DMS114 treated with DMSO at 0.1 percent for 48 hours (cell line): Measurements from ENCODE around the gene FARSA.
"Not testable (repeated sequence)": the region's sequence is repeated elsewhere in the genome, so short reads cannot be mapped to it uniquely, and the experiment has no call there.

Experiments used
- DNase-seq: peaks from one replicate; lab custom pipeline; 2025; ENCODE audit not compliant: unreplicated experiment; lab: John Stamatoyannopoulos, UW

FARSA gene

DNA sequence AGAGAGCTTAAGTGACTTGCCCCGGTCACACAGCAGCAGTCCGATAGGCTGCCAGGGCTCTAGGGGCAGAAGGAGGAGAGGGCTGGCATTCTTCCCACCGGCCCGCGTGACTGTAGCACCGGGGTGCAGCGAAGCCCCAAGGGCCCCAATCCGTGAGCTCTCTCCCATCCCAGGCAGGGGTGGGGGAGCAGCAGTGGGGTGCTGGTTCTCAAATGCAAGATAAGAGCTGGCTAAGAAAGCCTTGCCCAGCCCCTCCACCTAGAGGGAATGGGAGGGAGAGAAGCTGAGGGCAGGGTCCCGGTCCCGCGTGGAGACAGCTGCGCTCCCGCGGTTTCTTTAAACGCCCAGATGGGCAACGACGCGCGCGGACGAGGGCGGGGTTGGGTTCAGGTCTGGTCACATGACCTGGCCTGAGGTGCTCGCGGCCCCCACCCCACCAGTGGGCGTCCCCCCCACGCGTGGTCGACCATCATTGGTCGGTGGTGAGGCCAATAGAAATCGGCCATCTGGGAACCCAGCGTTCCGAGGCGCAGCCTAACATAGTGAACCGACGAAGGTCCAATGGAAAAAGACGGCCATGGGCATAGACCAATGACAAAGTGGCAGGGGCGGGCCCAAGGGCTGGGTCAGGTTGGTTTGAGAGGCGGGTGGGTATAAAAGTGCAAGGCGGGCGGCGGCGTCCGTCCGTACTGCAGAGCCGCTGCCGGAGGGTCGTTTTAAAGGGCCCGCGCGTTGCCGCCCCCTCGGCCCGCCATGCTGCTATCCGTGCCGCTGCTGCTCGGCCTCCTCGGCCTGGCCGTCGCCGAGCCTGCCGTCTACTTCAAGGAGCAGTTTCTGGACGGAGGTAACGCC lies 4.6 kb upstream of the FARSA start, which contains the start of gene CALR:
TSS of gene CALR (plus strand) at position 683 of the 852 bp plus-strand sequence. CDS start at position 754, 71 bp downstream.
- peak; percentile 93 for DNase-seq

DNA sequence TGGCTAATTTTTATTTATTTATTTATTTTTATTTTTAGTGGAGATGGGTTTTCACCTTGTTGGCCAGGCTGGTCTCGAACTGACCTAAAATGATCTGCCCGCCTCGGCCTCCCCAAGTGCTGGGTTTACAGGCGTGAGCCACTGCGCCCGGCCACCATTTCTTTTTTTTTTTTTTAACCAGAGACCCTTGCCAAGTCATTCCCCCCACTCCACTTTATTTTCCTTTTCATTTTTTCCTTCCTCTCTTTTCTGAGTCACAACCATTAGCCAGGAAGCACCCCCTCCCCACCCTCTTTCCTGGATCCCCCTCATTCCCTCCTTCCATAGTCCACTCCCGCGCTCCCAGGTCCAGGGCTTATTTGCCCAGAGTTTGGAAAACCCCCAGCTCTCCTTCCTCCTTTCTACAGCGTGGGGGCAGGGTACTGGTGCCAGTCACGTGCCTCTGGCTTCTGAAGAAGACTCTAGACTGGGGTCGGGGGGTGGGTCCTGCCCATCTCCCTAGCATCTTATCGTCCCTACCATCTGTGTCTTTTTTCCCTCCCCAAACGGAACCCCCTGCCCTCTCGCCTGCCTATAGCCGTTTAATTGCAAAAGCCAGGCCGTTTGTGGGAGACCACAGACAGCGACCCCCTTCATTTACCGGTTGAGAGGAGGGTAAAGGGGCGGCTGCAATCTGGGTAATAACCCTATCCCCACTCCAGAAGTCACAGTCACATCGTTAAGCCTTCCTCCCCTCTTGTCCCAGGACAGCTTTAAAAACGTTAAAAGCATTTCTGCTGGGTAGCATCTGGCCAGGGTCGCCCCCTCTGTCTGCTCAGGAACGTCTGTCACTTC lies 3.8 kb upstream of the FARSA start:
- DNase-seq = no peak

DNA sequence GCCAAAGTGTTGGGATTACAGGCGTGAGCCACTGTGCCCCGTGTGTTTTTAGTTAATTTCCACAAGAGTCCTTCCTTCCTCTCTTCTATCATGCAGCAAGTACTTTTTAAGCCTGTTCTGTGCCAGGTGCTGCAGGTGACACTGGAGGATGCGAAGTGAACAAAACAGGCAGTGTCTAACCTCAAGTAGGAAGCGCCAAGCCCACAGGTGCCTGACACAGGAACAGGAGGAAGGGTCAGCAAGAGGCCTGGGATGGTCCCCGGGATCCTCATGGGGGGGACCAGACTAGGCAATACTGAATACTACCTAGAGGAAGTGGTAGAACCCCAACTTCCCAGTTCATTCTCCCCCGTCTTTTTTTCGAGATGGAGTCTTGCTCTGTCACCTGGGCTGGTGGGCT lies 3.1 kb upstream of the FARSA start:
- no peak for DNase-seq

DNA sequence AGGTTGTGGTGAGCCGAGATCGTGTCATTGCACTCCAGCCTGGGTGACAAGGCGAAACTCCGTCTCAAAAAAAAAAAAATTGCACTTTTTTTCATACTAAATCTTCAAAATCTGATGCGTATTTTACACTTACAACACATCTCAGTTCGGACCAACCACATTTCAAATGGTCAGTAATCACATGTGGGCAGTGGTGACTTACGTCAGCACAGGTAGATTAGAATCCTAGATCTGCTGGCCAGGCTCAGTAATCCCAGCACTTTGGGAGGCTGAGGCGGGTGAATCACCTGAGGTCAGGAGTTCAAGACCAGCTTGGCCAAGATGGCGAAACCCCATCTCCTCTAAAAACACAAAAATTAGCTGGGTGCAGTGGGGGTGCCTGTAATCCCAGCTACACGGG lies 1.6 kb upstream of the FARSA start:
- no peak for DNase-seq

DNA sequence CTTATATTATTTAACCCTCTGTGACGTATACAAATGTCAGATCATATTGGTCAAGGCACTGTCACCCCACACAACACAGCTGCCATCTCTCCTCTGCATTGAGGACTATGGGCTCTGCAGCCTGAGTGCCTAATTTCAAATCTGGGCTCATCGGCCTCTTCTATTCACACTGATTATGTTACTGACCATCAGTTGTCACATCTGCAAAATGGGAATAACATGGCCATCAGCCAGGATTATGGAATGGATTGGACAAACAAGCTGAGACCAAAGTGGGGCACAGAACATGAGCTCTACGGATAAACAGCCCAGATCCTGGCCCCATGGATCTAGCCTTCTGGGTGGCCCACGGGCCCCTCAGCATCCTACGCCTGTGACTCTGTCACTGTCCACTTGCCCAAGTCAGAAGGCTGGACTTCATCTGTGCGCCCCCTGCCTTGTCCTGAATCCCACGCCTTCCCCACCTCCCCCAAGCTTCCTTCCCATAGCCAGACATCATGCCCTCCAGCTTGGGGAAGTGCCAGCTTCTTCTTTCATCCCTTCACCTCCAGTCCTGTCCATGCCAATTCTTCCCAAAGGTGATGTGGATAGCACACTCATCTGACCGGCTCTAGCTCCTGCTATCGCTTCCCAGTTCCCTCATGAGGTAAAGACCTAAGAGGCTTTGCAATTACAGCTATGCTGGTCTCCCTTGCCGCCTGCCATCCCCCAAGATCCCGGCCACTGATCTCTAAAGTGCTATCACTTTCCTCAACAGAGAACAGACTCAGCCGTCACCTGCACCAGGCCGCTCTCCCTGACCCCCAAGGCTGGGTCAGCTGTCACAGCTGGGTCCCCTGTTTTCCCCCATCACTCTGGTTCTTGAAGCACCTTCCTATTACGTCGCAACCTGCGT lies 872 bp downstream of the FARSA start:
- DNase-seq = no peak

DNA sequence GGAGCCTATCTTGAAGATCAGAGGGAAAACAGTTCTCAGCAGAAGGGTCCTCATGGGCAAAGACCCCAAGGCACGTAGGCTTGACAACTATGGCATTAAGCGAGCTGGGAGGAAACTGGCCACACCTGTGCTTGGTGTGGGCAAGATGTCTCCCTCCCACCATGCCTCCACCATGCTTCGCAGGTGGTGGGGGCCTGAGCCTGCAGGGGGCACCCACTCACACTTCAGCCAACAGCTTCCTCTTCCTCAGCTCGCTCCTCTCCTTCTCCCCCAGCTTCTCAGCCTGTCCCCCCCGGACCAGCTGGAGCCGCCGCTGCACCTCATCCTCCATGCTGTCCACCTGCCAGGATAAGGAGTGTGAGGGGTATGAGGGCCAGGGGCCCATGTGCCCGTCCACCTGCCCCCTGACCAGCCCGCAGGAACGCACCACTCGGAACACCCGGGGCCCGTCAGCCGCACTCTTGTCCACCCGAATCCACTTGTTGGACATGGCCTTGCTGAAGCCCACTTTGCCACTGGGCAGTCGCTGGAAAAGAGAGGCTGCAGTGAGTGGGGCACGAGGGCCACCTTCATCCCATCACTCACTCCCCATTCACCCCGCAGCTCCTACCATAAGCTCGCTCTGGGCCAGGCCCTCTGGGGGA lies 3.4 kb downstream of the FARSA start:
- no peak for DNase-seq

DNA sequence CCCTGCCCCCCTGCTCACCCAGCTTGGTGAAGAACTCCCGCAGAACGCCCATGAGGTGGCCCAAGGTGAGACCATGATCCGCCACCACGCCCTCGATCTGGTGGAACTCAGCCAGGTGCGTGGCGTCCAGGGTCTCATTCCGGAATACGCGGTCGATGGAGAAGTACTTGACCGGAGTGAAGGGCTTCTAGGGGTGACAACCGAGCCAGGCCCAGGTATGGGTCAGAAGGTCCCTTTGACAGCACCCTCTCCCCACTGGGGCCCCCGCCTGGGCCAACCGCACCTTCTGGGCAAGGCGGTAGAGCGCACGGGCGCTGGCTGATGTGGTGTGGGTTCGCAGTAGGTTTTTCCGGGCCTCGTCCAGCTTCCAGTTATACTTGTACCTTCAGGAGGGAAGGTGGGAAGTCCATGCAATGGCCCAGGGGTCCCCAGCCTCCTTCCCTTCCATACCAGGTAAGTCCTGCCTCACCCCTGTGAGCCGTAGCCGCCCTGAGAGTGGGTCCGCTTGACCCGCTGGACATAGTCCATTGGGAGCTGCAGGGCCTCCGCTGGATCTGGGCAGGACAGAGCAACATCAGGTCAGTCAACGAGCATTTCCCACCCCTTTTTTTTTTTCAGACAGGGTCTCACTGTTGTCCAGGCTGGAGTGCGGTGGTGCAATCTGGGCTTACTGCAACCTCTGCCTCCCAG lies 8.7 kb downstream of the FARSA start:
- no peak for DNase-seq

DNA sequence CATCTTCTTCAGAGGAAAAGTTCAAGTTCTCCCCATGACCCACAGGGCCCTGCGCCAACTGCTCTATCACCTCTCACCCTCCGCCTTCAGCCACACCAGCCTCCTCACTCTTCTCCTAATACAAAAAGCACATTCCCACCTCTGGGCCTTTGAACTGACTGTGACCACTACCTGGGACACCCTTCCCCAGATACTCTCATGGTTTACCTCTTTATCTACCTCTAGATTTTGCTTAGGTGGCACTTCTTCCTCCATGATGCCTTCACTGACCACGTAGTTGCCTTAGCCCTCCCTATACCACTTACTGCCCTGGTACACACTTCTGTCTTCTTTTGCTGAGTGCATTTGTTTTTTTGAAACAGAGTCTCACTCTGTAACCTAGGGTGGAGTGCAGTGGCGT lies 10.6 kb downstream of the FARSA start:
- no peak for DNase-seq

DNA sequence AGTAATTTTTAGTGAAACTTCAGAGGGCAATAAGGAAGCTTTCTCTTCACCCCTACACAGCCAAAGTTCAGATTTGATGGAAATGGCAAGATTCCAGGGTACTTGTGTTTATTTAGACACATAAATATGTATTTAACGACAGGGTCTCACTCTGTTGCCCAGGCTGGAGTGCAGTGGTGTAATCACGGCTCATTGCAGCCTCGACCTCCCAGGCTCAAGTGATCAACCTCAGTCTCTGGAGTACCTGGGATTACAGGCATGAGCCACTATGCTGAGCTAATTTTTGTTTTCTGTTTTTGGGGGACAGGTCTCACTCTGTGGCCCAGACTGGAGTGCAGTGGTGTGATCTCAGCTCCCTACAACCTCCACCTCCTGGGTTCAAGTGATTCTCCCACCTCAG lies 12.5 kb downstream of the FARSA start:
- DNase-seq = no peak

DNA sequence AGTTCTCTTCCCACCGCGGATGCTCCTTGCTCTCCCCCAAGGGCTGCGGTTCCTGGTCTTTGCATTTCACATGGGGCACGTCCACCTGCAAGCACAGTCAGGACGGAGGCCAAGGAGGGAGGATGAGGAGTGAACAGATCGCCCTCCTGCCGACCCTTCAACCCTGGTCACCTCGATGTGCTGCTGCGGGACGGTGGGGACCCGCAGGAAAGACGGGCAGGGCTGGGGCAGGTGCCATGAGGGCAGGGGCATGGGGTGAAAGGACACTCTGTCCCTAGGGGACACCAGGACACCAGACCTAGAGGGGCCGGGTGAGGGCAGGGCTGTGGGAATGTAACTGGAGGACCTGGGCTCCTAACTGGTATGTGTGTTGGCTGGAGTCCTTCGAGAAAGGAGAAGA lies 15.3 kb downstream of the FARSA start:
- DNase-seq = no peak

DNA sequence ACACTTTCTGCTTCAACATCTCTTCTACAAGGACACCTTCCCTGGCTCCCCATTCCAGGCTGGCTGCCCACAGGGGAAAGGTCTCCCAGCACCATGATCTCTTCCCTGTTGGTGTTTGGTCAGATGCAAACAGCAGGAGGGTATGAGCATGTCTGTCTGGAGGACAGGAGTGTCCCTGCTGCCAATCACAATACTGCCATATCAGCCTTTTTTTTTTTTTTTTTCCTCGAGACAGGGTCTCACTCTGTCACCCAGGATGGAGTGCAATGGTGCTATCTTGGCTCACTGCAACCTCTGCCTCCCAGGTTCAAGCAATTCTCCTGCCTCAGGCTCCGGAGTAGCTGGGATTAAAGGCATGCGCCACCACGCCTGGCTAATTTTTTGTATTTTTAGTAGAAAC lies 17.7 kb downstream of the FARSA start:
- DNase-seq = not testable (repeated sequence)

DNA sequence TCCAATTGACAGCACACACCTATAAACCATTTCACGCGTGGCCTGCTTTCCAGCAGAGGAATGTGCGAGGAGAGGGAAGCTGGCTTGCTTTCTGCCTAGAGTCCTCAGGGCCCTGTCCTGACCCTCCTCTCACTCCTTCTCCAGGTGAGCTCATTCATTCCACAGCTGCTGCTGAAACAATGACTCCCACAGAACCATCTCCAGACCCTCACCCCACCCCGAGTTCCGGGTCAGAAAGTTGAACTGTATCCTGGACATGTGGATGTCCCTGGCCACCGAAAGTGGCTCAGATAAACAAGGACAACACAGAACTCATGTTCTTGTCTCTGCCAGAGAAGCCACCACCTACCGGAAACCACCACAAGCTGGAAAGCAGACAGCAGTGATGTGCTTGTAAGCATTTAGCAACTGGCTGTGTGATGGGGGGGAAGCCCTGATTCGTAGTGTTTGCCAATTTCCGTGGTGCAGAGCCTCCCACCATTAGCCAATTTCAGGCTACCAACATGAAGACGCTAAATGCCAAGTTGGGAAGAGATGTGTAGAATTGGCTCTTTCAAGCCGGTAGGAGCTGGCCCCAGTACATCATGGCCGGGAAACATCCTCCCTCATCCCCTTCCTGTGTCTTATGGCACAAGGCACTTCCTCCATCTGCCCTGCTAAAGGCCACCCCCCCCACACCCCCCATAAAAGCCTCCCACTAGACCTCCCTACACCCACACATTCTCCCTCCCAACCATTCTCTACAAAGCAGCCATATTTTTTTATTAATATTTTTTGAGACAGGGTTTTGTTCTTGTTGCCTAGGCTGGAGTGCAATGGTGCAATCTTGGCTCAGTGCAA lies 19.4 kb downstream of the FARSA start:
- no peak for DNase-seq

DNA sequence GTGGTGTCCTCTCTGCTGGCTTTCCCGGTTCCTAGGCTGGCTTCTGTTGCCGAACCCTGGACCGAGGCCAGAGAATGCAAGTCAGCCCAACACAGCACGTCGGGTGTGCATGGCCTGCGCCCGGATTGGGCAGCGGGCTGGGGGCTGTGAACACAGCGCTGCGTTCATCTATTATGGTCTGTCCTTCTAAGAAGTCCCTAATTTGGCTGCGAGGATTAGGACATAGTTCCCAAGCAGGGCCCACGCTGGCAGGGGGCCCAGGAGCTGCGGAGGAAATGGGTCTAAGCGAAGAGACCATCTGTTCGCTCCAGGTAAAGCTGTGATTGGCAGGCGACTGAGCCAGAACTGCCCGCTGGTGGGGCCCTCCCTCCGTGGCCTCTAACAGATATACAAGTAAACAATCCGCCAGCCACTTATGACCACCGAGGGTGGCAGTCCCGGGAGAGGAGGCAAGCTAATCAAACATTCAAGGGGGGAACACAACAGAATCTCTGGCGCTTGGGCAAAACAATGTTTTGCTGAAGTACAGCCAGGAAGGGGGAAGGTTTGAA lies 20.4 kb downstream of the FARSA start:
- no peak for DNase-seq

DNA sequence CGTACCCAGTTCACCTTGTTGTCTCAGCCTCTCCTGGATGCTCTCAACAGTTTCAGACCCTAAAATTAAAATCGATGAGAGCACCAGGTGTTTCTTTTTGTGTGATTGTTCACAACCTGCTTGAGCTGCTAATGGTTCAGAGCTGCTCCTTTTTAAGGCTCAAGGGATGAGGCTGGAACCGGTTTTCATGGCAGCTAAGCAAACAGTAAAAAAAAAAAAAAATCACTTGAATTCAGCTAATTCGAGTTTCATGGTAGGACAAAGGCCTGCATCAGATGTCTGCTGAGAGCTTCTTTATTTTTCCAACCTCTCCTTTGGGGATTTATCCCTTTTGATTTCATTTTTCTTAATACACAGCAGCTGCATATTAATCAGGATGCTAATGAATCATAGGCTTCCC lies 20.9 kb downstream of the FARSA start:
- no peak for DNase-seq

DNA sequence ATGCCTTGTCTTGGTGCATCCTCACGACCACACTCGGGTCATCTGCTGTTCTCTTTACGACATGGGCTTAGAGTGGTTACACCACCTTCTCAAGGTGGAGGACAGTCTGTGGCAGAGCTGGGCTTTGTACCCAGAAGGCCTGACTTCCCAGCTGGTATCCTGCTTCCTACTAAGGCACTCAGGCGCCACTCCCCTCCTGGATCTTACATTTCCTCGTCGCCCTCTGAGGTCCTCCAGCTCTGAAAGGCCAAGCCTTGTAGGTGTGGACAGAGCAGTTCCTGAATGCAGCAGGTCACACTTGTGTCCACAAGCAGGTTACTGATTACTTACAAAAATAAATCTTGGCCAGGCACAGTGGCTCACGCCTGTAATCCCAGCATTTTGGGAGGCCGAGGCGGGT lies 26.3 kb downstream of the FARSA start:
- no peak for DNase-seq

DNA sequence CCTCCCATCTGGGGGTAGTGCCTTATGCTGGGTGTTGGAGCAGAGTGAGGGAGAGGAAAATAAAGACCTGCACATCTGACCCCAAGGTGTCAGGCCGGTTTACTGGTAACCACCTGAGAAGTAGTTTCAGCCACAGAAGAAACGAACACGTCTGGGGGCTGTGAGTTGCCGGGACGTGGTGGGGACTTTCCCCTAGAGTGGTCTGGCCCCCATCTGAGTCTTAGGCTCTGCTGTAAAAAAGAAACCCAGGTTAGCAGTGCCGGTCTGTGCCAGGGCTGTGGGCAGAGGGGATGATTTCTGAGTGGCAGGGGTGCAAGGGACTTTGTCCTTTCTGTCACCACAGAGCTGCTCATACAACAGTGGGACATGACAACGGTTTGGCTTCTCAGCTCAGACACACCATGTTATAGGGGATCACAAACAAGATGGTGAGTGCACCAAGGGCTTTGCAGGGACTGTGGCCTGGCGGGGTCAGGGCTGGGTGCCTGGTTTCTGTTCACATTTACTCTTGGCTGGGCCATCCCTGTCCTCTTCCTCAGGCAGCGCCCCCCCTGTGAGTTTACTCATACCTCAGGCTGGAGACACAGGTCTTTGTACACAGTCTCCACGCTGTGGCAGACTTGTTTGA lies 33.5 kb downstream of the FARSA start:
- no peak for DNase-seq

DNA sequence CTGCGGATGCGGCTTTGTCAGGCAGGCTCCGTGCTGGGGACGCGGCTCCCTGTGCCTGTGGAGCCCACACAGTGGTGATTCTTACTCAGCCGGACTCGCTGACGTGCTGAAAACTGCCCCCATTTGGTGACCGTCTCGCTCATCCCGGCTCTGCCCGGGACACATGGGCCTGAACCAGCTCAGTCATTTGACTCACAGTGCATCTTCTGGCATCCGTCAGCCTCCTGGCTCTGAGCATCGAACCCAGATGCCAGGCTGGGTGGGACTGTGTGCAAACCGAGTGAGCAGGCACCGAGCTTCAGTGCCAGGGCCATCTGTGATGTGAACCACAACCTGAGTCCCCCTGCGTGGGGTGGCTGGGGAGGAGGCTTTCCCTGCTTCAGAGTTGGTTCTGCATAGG lies 37.1 kb downstream of the FARSA start:
- DNase-seq = no peak

DNA sequence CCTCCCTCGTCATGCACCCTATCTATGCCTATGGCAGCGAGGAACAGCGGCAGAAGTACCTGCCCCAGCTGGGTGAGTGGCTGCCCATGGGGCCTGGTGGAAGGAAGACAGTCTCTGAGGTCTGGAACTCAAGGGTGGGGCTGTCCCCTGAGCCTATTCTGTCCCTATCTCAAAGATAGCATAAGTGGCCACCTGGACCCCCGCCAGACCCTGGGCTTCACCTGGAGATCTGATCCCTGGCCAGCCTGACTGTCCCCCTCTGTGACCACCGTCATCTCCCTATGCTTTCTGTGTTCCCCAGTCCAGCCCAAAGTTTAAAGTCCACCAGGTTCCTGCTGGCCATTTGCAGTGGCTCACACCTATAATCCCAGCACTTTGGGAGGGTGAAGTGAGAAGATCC lies 39.9 kb downstream of the FARSA start:
- no peak for DNase-seq
